Activated CD8-positive, alpha-beta memory T cell treated with anti-CD3 and anti-CD28 coated beads, Interleukin-2, amount 50 U/mL, for 48 hours (primary cell): ENCODE data around the gene PUM1.
"Not testable (repeated sequence)": the region's sequence is repeated elsewhere in the genome, so short reads cannot be mapped to it uniquely, and the experiment has no call there.

Source experiments
- DNase-seq: peaks from one replicate; pipeline ENCODE4 v3.0.0-alpha.2; 2020

Gene PUM1, protein sequence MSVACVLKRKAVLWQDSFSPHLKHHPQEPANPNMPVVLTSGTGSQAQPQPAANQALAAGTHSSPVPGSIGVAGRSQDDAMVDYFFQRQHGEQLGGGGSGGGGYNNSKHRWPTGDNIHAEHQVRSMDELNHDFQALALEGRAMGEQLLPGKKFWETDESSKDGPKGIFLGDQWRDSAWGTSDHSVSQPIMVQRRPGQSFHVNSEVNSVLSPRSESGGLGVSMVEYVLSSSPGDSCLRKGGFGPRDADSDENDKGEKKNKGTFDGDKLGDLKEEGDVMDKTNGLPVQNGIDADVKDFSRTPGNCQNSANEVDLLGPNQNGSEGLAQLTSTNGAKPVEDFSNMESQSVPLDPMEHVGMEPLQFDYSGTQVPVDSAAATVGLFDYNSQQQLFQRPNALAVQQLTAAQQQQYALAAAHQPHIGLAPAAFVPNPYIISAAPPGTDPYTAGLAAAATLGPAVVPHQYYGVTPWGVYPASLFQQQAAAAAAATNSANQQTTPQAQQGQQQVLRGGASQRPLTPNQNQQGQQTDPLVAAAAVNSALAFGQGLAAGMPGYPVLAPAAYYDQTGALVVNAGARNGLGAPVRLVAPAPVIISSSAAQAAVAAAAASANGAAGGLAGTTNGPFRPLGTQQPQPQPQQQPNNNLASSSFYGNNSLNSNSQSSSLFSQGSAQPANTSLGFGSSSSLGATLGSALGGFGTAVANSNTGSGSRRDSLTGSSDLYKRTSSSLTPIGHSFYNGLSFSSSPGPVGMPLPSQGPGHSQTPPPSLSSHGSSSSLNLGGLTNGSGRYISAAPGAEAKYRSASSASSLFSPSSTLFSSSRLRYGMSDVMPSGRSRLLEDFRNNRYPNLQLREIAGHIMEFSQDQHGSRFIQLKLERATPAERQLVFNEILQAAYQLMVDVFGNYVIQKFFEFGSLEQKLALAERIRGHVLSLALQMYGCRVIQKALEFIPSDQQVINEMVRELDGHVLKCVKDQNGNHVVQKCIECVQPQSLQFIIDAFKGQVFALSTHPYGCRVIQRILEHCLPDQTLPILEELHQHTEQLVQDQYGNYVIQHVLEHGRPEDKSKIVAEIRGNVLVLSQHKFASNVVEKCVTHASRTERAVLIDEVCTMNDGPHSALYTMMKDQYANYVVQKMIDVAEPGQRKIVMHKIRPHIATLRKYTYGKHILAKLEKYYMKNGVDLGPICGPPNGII

DNA sequence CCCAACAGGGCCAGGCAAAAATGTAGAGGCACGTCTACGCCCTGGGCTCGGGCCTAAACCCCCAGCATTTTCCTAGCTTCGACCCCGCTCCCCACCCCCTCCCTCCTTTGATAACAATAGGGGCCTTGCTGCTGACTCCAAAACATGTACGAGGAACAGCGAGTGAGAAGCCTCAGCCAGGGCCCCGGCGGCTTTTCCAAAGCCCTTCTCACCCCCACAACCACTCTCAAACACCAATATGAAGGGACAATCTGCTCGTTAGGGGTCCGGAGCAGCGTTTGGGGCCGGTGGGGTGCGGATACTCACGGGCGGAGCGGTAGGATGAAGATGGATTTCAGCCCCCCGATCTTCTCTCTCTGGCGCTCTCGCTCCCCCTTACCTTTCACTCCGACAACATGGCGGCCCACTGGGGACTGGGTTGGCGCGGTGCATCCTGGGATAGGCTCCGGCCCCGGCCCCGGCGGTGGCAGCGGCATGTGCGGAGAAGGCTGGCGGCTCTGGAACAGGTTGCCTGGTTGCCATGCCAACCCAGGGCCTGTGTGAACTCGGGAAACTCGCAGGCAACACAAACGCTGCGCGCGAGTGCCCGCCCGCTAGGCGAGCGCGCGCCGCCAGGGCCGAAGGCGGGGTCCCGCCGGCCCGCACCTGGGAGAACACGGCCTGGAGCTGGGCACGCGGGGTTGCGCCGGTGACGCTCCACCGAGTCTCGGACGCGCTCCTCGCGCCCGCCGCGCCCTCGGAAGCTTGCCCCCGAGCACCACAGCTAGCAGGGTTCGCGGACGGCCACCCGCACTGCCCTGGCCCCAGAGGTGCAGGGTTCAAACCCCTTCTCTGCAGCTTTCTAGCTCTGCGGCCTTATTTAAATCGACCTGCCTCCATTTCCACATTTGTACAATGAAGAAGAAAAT is at the start of gene PUM1:
TSS of gene PUM1 (minus strand) at position 408 of the 908 bp plus-strand sequence. CDS start 6,151 bp downstream, outside the sequence.
- peak; percentile 99 for DNase-seq

DNA sequence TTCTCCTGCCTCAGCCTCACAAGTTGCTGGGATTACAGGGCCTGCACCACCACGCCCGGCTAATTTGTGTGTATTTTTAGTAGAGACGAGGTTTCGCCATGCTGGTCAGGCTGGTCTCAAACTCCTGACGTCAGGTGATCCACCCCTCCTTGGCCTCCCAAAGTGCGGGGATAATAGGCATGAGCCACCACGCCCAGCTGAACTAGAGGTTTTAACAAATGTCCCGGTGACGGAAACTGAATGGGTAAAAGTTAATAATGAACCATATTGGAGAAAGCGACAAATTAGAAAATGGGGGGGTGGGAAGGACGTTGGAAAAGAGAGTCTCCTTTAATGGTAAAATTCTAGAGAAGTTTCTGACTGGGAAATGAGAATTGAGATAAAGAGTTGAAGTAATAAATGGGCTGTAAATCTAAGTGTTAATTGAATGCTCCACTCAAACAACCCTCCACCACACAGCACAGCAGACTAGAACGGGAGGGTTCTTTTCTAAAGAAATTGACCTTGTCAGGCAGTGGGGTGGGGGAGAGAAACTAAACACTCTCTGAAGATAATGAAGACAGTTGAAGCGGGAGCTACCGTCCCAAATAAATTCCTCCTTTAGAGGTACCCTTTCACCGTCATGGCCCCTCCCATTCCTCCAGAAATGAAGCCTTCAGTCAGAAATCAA is 46.9 kb upstream of the PUM1 start:
- DNase-seq: no peak

DNA sequence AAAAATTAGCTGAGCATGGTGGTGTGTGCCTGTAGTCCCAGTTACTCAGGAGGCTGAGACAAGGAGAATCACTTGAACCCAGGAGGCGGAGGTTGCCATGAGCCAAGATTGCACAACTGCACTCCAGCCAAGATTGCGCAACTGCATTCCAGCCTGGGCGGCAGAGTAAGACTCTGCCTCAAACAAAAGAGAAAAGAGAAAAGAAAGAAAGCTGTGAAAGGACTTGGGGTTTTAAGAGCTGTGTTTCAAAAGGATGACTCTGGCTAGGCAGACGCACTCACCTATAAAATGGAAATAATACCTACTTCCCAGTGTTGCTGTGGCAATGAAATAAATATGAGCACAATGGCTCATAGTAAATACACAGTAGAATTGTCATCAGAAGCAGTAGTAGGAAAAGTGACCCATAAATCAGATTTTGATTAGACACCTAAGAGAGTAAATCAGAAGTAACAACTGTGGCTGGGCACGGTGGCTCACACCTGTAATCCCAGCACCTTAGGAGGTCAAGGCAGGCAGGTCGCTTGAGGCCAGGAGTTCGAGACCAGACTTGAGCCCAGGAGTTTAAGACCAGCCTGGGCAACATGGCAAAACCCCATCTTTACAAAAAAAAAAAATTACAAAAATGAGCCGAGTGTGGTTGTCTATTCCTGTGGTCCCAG is 45.9 kb upstream of the PUM1 start:
- no peak for DNase-seq

DNA sequence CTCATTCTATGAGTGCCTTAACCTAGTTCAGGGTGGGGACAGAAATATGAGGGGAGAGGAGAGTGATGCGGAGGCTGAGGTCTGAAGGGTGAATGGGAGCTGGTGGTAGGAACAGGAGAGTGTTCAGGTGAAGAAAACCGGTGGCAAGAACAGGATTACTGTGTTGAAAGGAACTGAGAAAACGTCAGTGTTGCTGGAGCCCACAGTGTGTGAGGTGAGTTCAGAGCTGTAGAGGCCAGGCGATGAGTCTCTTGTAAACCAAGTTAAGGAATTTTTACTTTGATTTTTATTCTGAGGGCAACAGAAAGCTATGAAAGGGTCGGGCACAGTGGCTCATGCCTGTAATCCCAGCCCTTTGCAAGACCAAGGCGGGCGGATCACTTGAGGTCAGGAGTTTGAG is 45.3 kb upstream of the PUM1 start:
- no peak for DNase-seq

DNA sequence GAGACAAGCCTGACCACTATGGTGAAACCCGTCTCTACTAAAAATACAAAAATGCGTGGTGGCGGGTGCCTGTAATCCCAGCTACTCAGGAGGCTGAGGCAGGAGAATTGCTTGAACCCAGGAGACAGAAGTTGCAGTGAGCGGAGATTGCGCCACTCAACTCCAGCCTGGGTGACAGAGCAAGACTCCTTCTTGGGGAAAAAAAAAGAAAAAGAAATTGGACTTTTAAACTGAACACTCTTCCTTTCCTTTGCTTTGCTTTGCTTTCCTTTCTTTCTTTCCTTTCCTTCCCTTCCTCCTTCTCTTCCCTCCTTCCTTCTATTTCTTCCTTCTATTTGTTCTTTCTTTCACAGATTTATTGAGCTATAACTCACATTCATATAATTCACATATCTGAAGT is 43.3 kb upstream of the PUM1 start:
- no peak for DNase-seq

DNA sequence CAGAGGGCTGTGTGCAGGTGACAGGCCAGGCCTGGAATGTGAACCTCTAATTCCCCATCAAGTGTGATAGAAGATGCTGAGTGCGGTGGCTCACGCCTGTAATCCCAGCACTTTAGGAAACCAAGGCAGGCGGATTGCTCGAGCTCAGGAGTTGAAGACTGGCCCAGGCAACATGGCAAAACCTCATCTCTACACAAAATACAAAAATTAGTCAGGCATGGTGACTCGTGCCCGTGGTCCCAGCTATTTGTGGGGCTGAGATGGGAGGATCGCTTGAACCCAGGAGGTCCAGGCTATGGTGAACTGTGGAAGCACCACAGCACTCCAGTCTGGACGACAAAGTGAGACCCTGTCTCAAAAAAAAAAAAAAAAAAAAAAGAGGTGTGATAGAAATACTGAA is 40.1 kb upstream of the PUM1 start:
- no peak for DNase-seq

DNA sequence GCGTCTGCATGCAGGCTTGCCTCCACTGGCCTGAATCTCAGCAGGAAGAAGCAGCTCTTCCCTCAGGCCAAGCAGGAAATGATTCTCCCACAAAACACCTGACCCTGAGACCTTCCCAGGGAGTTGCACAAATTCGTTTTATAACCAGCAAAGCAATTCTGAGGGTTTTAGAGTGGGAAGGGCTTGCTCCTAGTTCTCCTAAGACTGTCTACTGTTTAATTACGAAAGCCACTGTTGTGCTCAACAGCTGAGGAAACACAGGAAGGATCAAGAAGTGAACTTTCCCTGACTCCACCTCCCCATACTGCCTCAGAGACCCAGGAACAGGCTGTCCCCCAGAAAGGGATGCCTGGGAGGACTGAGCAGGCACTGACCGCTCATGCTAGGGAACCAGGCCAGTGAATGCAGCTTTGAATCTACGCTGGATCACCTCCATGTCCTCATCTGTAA is 37.0 kb upstream of the PUM1 start:
- DNase-seq: no peak

DNA sequence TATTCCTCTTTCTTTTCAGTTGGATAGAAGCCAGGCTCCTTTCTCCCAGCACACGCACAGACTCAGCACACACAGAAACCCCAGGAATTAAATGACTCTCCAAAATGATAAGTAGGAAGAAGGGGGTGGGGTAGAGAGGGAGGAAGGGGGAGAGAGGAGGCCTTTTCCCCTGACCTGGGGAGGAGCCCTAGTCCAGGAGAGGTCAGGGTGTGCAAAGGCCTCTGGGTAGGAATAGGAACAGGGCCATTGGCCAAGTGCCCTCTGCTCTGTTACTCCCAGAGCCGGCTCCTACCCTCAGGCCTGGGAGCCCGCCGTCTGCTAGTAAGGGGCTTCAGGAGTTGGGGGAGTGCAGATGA is 35.6 kb upstream of the PUM1 start:
- DNase-seq: no peak

DNA sequence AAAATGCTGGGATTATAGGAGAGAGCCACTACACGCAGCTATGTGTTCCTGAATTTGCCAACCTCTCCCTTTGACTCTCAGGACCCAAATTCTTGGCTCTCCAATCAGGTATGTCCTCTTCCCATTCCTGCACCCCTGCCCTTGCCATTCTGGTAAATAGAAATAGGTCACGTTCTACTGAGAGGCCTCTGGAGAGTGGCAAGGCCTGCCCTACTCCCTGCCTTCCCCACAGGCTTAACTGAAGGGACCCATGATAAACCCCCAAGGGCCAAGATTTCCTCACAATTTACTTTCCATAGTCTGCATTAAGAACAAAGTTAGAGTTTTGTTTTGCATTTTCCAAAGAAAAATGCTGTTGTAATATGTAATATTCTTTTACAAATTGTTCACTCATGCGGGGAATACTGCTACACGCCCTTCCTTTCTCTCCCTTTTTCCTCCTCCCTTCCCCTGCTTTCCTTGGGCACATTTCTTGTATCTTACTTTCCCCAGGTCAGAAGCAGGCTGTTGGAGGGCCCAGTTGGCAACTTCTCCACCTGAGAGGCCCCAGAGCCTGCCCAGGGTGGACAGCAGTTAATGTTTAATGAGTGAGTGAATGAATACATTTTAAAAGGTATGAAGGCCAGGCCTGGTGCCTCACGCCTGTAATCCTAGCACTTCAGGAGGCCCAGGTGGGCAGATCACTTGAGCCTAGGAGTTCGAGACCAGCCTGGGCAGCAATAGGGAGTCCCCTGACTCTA is 33.9 kb upstream of the PUM1 start:
- DNase-seq: no peak

DNA sequence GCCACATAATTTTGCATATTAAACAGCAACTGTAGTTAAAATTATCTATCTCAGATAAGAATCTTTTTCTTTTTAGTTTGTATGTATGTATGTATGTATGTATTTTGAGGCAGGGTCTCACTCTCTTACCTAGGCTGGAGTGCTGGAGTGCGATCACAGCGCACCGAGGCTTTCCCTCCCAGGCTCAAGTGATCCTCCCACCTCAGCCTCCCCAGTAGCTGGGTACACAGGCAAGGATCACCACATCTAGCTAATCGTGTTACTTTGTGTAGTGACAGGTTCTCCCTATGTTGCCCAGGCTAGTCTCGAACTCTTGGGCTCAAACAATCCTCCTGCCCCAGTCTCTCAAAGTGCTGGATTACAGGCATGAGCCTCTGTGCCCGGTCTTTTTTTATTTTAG is 30.5 kb upstream of the PUM1 start:
- DNase-seq: no peak

DNA sequence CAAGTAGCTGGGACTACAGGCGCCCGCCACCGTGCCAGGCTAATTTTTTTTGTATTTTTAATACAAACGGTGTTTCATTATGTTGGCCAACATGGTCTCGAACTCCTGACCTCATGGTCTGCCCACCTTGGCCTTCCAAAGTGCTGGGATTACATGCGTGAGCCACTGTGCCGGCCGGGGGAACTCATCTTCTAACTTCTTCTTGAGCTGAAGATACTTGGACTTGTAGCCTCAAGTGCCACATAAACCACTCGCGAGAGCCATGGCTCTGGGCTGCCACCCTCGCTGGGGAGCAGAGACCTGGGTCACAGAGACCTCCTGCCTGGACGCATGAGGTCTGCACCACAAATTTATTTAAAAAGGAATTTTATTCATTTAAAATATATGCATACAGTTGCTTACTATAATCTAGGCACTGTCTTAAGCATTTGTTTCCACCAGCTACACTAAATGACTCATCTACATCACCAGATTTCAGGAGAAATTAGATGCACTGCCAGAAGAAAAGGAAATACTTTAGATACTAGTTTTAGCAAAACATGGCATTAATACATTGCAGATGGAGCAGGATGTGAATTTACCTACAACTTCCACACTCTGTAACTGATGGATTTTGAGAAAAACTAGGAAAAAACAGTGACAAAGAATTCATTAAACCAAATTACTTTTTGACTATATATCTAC is 29.9 kb upstream of the PUM1 start:
- no peak for DNase-seq

DNA sequence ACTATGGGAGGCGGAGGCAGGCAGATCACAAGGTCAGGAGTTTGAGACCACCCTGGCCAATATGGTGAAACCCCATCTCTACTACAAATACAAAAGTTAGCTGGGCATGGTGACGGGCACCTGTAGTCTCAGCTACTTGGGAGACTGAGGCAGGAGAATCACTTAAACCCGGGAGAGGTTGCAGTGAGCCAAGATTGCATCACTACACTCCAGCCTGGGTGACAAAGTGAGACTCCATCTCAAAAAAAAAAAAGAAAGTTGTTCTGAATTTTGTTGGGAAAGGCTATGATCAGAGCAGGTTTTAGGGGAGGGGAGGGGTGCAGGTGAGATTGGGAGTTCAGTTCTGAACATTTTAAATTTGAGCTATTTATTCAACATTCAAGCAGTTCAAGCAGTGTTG is 22.6 kb upstream of the PUM1 start:
- DNase-seq: not testable (repeated sequence)

DNA sequence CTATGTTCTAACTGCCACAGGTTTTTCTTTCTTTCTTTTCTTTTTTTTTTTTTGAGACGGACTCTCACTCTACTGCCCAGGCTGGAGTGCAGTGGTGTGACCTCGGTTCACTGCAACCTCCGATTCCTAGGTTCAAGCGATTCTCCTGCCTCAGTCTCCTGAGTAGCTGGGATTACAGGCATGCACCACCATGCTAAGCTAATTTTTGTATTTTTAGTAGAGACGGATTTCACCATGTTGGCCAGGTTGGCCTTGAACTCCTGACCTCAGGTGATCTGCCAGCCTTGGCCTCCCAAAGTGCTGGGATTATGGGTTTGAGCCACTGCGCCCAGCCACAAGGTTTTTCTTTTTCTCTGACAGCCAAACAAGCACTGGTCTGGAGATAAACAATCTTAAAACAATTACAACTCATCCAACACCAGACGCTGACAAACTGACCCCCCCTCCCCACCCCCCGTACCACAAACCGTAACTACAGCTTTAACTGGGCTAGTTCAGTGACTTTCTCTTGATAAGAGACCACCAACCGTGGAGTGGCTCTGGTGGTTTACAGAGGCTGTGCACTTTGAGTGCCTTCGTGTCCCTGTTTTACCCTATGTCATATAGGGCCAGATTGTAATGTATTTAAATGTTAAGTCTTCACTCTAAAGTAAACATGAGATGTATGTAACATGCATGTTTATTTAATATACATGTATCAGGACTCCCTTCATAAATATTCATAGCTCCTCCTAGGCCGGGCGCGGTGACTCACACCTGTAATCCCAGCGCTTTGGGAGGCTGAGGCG is 19.5 kb upstream of the PUM1 start:
- no peak for DNase-seq

DNA sequence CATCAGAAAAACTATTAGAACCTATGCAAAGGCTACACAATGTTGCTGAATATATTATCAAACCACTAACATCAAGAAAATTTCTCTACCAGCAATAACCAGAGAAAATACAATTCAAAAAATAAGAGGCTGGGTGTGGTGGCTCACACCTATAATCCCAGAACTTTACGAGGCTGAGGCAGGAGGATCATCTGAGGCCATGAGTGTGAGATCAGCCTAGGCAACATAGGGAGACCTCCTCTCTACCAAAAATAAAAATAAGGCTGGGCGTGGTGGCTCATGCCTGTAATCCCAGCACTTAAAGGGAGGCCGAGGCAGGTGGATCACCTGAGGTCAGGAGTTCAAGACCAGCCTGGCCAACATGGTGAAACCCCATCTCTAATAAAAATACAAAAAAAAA is 16.9 kb upstream of the PUM1 start:
- no peak for DNase-seq

DNA sequence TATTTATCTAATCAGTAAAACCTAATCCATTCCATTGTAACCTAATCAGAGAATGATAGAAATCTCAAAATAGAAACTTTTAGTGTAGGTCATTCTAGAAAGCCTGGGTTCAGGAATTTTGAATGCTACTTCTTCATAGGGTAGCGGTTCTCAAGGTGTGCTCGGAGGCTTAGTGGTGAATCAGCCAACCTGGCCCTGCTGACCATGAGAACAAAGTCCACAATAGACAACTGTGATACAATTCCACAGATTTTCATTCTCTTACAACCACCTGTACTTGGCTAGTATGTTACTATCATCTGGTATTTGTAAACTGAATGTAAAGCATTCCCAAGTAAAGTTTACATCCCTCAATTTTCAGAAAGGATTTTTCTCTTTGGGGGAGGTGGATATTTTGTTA is 7.5 kb upstream of the PUM1 start:
- DNase-seq: no peak

DNA sequence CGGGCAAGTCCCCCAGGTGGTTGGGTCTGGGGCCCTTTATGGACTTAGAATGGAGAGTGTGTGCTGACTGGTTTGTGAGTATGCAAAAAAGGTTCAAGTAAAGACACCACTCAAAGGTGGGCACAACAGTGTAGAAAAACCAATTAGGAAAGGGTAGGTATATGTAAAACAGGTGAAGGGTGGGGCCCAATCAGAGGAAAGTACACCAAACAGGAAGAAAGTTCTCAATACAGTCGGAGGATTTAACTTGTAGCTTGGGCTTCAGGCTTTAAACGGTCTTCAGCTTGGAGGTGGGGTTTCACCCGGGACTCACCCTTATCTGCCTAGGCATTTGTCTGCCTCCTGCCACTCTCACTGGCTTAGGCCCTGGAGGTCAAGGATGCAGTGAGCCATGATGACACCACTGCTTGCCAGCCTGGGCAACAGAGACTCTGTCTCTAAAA is 6.8 kb upstream of the PUM1 start:
- DNase-seq: no peak

DNA sequence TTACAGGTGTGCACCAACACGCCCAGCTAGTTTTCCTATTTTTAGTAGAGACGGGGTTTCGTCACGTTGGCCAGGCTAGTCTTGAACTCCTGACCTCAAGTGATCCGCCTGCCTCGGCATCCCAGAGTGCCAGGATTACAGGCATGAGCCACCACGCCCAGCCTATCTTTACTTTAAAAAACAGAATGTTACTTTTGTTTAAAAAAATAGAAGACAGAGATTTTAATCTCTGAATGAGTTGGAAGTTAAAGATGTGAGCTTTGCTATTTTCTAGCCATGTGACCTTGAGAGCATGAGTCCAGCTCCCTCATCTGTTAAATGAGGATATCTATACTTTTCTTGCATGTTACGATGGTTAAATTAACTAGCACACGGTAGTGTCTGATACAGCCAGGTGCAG is 3.9 kb upstream of the PUM1 start:
- no peak for DNase-seq

DNA sequence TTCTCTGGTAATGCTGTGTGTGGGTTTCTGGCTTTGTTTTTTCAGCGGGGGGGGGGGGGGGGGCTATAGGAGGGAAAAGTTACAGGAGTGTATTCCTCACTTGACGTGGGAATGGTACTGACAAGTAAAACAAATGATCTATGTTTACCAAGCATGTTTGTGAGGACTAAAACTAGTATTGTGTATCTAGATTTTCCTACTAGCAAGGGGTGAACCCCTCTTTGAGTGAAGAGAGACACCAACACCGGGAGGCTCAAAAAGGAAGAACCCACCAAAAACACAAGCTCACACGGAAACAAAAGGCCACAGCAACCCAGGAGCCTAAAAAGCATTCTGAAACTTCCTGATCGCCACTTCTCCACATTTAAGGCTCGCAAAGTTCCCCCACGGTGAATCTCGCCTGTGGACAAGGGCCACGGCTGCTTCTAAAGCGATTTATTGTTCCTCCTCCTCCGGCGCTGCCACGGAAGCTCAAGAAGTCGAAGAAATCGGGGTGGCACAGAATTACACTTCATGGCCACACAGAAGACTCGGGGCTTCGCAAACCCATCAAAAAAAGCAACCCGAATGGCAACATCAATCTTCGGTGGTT is 703 bp downstream of the PUM1 start:
- DNase-seq: no peak
